Kidney glomerular epithelial cell (primary cell): ENCODE data around the gene REPIN1.

Experiments used
- DNase-seq: peaks from one replicate; lab custom pipeline; 2025; lab: John Stamatoyannopoulos, UW

Gene REPIN1

DNA sequence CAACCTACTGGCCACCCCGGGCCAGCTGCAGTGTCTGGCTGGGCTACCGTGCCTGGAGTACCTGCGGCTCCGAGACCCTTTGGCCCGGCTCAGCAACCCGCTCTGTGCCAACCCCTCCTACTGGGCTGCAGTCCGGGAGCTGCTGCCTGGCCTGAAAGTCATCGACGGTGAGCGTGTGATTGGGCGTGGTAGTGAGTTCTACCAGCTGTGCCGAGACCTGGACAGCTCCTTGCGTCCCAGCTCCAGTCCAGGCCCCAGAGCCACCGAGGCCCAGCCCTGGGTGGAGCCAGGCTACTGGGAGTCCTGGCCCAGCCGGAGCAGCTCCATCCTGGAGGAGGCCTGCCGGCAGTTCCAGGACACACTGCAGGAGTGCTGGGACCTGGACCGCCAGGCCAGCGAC, 31.4 kb upstream of the REPIN1 start:
- no peak for DNase-seq

DNA sequence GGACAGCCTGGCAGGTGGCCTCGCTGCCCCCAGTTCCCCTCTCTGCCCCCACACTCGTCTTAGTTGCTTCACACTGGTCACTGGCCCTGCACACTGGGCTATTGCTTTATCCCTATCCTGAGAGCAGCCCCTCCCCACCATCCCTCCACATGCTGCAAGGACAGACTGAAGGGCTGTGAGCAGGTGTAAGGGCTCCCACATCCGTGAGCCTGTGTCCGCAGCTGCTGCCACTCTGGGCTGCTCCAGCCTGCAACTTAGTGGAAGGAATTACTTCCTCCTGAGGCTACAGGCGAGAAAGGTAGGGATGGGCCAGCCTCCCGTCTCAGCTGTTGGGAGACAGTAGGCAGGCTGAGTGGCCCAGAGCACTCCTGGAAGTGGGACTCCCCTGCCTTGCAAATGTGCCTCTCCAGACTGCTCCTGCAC, 31.0 kb upstream of the REPIN1 start:
- DNase-seq: no peak

DNA sequence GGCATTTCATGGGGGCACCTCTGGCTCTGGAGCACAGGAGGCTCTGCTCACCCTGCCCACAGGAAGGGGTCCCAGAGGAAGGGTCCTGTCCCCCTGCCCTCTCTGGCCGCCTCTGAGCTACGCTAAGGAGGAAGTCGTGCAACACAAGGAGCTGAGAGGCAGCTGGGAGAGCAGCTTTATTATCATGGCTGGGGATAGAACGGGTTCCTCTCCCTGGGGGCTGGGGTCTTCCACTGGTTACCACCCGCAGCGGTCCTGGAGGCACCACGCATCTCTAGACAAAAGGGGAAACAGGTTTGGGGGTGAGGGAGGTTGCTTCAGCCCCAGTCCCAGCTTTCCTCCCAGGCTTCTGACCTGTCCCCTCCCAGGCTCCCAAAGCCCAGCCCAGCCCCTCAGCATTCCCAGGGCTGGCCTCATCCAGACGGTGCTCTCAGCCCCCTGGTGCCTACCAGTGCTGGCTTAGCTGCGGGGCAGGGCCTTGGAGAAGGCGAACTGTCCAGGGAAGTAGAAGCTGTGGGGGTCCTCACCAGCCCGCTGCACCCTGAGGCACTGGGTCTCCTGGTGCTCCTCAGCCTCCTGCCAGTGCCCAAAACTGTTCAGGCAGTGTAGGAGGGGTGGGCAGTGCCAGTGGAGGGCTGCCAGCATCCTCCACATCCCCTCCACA, 30.3 kb upstream of the REPIN1 start:
- no peak for DNase-seq

DNA sequence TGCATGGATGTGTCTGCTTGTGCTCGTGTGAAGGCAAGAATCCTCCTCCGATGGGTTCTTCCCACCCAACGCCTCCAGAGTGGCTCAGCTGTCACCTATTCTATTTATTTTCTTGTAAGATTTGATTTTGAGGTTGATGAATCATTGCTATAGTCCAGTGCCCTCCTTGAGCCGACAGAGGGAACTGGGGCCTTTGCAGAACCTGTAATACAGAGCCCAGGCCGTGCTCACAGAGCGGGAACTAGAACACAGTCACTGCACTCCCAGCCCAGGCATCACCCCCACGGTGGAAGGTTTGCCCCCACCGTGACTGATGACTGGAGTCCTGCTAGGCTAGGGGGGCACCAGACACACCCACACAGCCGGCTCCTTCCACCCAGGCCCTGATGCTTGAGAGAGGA, 29.2 kb upstream of the REPIN1 start:
- DNase-seq: peak; percentile 93

DNA sequence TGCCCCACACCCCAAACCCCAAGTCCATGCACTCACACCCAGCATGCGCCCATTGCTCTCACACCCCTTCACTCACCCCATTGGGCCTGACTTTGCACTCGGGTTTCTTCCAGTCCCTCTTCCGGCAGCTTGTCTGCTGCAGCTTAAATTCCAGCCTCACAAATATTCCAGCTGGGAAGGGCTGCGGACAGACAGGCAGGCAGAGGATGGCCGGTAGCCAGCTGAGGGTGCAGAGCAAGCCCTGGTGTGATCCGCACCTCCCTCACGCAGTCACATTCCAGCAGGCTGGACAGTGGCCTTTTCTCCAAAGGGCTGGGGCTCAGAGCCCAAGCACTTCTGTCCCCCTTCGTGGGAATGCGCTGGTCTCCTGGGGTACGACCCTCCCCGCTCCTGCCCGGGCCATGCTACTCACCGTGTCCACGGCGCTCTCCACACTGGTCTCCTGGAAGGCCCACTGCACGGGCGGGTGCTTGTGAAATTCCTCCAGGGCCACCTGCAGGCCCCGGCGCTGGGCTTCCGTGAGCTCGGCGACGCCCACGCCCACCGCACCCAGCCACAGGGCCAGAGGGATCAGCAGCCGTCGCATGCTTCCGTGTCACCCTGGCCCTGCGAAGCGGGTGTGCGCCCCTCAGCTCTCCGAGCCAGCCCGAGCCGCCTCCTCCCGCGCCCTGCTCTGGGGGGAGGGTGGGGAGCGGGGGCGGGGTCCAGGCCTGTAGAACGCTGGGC, 28.4 kb upstream of the REPIN1 start:
- DNase-seq: peak; percentile 73

DNA sequence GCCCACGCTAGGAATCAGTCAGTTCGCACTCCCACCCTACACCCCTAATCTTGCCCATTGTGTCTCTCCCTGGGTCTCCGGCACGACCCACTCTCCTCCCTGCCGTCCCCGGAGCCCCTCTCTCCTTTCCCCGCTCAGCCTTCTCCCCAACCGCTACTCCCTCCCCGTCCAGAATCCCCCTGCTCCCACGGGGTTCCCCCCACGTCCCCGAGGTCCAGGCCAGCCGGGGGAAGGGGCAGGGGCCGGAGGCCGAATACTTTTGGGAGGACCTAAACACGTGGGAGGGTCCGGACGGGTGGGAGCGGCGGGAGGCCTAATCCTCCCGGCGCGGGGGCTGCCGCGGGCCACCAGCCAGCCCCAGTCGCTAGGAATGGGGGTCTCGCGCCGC, 27.8 kb upstream of the REPIN1 start:
- DNase-seq: no peak

DNA sequence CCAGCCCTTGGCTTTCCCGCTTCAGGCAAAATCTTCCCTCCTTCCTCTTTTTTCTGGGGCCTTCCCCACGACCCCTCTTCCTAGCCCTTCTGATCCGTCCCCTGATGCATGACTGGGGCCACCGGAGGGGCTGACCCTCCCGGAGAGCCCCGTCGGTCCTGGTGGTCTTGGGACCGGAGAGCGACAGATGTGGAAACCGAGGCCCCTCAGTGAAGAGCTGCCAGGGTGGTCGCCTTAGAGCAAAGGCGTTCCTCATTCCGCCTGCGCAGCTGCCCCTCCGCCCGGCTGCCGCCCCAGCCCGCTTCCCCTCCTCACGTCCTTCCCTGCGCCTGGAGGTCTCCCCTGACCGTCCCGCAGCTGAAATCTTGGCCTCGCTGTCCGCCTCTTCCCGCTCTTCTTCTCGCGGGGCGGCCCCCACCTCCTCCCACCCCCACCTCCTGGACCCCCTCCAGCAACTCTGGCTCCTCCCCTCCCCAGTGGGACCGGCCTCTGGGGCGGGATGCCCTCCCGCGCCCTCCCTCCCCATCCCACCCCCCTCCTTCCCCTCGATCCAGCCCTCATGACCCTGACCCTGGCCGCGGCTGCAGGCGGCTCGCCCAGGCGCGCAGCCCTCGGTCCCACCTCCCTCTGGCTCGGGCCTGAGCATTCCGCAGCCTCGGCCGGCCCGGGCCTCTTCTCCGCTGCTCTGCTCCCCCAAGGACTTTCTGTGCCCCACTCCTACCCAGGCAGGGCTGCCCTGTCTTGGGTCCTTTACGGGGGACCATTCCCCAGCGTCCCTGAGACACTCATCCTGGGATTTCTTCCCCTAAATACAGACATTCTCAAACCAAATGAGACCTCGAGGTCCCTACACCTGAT, 27.1 kb upstream of the REPIN1 start, which contains the start of gene RARRES2:
Gene RARRES2 (minus strand): TSS at position 367 of the 858 bp plus-strand sequence. CDS start 1,020 bp downstream, outside the sequence.
- no peak for DNase-seq

DNA sequence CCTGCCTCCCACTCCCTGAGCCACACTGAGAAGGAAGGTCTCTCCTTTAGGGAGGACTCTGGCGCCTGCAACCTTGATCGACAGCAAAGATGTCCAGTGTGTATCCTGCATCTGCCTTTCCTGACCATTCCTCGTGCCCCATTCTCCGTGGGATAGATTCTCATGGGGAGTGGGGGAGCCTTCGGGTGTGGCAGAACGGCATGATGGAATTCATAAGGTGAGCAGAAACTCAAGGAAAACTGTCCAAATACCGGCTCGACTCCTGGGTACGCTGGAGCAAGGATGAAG, 26.6 kb upstream of the REPIN1 start:
- DNase-seq: no peak

DNA sequence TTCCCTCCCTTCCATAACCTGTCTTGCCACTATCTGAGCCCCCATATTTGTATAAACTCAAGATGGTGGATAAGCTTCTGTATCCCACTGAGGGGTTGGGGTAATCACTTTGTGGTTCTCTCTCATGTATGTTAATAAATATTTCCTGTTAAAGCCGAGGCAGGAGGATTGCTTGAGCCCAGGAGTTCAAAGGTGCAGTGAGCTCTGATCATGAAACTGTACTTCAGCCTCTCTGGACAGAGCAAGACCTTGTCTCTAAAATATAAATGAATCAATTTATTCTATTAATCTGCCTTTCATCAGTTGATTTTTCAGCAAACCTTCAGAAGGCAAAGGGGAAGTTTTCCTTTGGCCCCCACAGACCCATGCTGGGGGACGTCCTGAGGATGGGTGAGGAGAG, 25.4 kb upstream of the REPIN1 start:
- DNase-seq: no peak

DNA sequence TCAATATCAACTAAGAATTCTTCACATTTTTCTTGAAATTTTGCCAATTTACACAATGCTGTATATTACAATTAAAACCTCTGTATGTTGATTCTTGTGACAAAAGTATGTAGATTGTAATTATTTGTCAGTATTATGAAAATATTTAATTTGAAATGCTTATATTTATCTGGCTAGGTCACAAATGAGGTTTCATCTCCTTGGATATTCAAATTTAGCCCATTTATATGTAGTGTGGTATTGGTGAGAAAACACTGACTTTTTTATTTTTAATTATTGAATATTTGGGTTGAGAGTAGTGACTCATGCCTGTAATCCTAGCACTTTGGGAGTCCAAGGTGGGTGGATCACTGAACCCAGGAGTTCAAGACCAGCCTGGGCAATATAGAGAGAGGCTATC, 24.3 kb upstream of the REPIN1 start:
- no peak for DNase-seq

DNA sequence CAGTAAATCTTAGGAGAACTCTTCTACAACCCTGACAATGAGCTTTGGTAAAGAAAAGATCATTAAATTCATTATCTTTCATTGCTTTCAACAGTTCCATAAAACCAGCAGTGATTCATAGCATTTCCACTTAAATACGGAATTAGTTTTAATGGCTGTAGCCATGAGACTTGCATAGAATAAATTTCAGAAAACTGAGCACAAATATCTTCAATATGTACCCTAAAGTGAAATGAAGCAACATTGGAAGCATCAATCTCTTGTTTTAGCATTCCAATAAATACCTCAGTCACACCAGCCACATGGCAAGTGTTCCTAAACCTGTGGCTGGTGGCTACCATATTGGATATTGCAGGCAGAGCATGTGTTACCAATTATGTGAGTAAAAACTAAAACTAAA, 23.6 kb upstream of the REPIN1 start:
- no peak for DNase-seq

DNA sequence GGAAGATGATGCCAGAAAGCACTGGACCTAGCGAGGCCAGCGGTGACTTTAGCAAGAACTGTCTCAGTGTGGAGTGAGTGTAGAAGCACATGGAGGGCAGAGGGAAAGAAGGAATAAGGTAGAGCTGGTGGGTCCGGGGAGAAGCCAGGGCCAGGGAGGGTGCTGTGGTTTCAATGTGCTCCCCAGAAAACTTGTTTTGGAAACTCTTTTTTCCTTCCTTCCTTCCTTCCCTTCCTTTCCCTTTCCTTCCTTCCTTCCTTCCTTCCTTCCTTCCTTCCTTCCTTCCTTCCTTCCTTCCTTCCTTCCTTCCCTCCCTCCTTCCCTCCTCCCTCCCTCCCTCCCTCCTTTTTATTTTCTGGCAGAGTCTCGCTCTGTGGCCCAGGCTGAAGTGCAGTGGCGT, 21.7 kb upstream of the REPIN1 start:
- DNase-seq: no peak

DNA sequence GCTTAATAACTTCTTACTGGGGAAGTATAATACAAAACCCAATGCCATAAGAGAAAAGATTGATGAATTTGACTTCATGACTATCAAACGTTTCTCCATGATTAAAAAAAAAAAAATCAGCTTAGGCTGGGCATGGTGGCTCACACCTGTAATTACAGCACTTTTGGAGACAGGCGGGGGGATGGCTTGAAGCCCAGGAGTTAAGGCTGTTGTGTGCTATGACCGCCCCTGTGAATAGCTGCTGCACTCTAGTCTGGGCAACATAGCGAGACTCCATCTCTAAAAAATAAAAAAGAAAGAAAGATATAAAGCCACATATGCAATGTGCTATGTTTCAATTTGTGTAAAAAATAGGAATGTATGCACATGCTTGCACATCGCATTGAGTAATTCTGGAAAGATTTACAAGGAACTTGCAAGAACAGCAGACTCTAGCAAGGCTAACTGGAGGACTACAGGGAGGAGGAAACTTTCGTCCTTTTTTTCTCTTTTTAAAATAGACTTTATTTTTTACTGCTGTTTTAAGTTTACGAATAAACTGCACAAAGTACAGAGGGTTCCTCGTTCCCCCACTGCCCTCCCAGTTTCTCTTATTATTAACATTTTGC, 16.9 kb upstream of the REPIN1 start:
- no peak for DNase-seq

DNA sequence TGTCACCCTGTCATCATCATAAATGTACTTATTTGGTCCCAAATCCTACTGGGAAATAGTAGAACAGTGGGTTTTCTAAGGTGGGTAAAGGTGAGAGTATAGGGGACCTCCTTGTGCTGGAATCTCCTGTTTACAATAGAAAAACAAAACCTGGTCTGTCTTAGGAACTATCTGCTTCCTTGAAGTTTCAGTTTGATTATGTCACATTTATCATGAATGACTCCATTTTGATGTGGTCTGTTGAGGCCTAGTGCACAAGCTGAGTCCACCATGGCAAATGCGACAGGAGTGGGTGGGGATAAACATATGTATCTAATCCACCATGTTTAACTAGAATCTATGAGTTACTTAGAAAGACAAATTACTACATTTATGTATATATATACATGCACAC, 13.0 kb upstream of the REPIN1 start:
- no peak for DNase-seq

DNA sequence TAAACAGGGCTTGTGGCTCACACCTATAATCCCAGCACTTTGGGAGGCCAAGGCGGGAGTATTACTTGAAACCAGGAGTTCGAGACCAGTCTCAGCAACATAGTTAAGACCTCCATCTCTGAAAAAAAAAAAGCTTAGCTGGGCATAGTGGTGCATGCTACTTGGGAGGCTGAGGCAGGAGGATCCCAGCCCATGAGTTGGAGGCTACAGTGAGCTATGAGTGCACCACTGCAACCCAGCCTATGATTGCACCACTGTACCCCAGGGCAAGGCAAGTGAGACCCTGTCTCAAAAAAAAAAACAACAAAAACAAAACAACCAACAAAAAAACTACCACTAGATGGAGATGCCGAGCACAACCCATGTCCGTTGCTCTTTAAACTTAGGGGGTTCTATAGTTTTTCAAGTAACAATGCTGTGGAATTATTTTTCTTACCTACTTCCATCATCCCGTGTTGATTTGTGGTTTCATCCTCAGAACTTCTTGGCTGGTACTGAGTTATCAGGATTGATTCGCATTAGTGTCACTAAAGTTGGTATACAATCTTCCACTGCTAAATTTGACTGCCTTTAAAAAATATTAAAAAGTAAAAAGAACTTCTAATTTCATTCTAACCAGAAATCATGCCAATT, 12.2 kb upstream of the REPIN1 start:
- peak; percentile 24 for DNase-seq

DNA sequence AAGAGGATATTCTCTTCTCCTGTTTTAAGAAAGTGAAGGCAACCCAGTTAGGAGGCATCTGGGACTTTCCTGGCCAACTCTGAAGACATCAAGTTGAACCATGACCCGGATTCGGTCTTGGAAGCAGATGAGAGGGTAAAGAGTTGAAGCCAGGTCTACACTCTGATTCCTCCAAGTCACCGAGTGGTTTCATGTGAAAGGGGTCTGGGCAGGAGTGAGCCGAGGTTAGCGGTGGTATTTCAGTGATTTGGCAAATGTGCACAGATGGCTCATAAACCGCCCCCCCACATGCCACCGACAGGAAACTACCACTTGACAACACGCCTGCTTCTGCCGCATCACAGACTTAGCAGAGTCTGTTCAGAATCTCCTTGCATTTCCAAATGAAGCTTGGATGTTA, 11.4 kb upstream of the REPIN1 start:
- DNase-seq: no peak

DNA sequence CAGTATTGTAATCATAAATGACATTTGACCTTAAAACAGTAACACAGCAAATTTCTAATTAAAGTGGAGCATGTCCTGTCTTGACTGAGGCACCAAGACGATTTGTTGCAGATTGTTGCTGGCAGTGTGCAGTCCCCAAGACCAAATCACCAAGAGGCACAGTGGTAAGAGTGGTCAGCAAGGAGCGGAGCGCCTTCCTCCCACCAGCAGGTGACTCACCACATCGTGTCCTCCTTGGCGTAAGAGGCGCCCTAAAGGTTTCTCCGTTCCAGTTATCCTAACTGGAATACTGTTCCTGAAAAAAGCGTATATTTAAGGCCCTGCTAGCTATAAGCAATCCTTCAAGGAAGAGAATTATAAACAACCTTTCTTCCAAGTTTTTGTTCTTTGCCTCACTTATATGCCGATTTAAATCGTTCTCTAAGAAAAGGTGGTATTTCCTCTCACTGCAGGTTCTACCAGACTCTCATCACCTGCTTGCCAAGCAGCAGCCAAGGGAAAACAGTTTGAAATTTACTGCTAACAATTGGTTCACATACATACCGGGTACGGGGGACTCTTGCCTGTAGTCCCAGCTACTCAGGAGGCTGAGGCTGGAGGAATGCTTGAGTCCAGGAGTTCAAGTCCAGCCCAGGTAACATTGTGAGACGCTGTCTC, 10.7 kb upstream of the REPIN1 start:
- DNase-seq: no peak

DNA sequence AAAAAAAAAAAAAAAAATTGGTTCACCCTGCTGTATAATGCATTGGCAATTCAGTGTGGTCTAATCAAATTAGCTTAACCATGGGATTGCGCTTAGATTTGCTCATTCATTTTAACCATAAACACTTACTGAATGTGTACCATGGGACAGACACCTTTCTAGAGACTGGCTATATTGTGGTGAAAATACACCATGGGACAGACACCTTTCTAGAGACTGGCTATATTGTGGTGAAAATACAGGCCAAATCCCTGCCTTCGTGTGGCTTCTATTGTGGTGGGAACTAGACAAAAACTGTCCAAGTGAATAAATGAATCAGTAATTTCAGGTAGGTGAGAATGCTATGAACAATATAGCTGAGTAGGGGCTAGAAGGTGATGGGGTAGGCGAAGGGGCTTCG, 10.2 kb upstream of the REPIN1 start:
- no peak for DNase-seq

DNA sequence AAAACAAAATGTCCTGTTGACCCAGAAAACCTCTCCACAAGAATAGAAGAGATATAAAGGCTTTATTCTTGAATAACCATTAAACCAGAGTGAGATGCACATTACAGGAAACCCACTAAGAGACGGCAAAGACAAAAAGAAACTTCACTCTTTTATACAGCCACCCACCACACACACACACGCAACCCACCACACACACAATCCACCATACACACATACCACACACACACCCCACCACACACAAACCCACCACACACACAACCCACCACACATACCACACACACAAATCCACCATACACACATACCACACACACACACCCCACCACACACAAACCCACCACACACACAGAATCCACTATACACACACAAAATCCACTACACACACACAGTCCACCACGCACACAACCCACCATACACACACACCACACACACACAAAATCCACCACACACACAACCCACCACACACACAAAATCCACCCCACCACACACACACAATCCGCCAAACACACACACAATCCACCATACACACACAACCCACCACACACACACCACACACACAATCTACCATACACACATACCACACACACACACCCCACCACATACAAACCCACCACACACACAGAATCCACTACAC, 9.5 kb upstream of the REPIN1 start:
- no peak for DNase-seq

DNA sequence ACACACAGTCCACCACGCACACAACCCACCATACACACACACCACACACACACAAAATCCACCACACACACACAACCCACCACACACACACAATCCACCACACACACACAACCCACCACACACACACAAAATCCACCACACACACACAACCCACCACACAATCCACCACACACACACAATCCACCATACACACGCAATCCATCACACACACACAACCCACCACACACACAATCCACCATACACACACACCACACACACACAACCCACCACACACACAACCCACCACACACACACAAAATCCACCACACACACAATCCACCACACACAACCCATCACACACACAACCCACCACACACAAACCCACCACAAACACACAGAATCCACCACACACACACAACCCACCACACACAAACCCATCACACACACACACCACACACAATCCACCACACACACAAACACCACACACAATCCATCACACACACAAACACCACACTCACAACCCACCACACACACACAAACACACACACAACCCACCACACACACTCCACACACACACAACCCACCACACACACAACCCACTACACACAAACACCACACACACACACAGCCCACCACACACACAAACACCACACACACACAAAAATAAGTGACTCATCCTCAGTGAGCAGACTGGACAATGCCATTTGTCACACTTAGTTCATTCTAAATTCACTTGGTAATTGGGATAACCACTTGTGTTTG, 8.8 kb upstream of the REPIN1 start:
- DNase-seq: no peak
